Nephron (organoid): ENCODE measurements around the gene HIVEP2.

ENCODE experiments used
- H3K27ac Mint-ChIP-seq, 3 experiments: 2 replicates each; pipeline ENCODE4 v1.8.0; 2020; ENCODE audit warnings: mixed read lengths in 3 of 3, mild to moderate bottlenecking in 2 of 3, moderate library complexity in 1 of 3
- H3K27me3 Mint-ChIP-seq: 2 replicates; pipeline ENCODE4 v1.8.0; 2021; ENCODE audit warnings: low read depth, mild to moderate bottlenecking, moderate library complexity, mixed read lengths
- H3K36me3 Mint-ChIP-seq: 2 replicates; pipeline ENCODE4 v1.8.0; 2020; ENCODE audit warnings: low read depth, mixed read lengths
- H3K4me1 Mint-ChIP-seq: 2 replicates; pipeline ENCODE4 v1.8.0; 2020; ENCODE audit warnings: mixed read lengths
- H3K4me3 Mint-ChIP-seq, 3 experiments: 2 replicates each; pipeline ENCODE4 v1.8.0; 2020; ENCODE audit warnings: mild to moderate bottlenecking in 3 of 3, mixed read lengths in 3 of 3, moderate library complexity in 2 of 3
- H3K9me3 Mint-ChIP-seq: 2 replicates; pipeline ENCODE4 v1.8.0; 2020; ENCODE audit warnings: mixed read lengths
- TF ChIP-seq, protein P1 (sequence below), 3 experiments: fragments of 200-600 bp; sonication (generic); IDR thresholded peaks; one replicate each; pipeline ENCODE4 v1.5.0; 2021; ENCODE audit warnings: antibody characterized with exemption in 3 of 3; ENCODE audit not compliant: unreplicated experiment in 3 of 3

Gene HIVEP2

DNA sequence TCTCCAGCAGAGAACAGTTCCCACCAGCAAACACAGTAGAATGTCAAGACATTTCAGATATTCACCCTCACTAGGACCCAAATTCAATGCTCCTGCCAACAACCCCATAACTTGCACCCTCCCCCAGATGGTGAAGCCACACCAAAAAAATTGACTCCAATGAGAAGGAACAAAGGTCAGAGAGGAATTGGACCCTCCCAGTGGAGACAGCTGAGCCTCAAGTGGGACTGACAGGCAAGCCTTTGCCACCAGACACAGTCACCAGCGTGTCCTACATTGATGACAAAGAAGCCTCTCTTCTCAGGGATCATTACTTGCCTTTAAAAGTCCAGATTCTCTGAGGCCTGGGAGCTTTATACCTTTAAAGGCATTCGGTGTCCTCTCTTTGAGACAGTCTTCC, 64.8 kb downstream of the HIVEP2 start:
- H3K4me1 Mint-ChIP-seq, result peaks cover 54% of the 10 kb centered on the region
- H3K9me3 Mint-ChIP-seq, result peaks cover 5% of the 10 kb centered on the region
- peak overlapping the region in 1 of 3 experiments; percentile 9 for H3K4me3 Mint-ChIP-seq
- H3K27ac Mint-ChIP-seq, result peak overlapping the region in 2 of 3 experiments; percentile 10 to 30
- no peaks in the 10 kb centered on the region for H3K27me3 Mint-ChIP-seq
- TF ChIP-seq, protein P1, sequence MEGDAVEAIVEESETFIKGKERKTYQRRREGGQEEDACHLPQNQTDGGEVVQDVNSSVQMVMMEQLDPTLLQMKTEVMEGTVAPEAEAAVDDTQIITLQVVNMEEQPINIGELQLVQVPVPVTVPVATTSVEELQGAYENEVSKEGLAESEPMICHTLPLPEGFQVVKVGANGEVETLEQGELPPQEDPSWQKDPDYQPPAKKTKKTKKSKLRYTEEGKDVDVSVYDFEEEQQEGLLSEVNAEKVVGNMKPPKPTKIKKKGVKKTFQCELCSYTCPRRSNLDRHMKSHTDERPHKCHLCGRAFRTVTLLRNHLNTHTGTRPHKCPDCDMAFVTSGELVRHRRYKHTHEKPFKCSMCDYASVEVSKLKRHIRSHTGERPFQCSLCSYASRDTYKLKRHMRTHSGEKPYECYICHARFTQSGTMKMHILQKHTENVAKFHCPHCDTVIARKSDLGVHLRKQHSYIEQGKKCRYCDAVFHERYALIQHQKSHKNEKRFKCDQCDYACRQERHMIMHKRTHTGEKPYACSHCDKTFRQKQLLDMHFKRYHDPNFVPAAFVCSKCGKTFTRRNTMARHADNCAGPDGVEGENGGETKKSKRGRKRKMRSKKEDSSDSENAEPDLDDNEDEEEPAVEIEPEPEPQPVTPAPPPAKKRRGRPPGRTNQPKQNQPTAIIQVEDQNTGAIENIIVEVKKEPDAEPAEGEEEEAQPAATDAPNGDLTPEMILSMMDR (IDR thresholded peaks at IDR 0.05; ENCODE audit: unreplicated experiment in 3 of 3), result no peak
- H3K36me3 Mint-ChIP-seq, result no peaks in the 10 kb centered on the region

GRCh38 chr6:142879527-142879926, 65.4 kb downstream of the HIVEP2 start:
- TF ChIP-seq, protein P1 (IDR thresholded peaks at IDR 0.05; ENCODE audit: unreplicated experiment in 3 of 3), result no peak
- Mint-ChIP-seq H3K27ac (peak overlapping the region in 2 of 3 experiments; percentile 10 to 30), H3K4me1 (peaks cover 52% of the 10 kb centered on the region), H3K27me3 (no peaks in the 10 kb centered on the region), H3K9me3 (peaks cover 5% of the 10 kb centered on the region), H3K36me3 (no peaks in the 10 kb centered on the region), H3K4me3 (no peak overlapping the region)

GRCh38 chr6:142879076-142879475, 65.9 kb downstream of the HIVEP2 start:
- TF ChIP-seq, protein P1 (IDR thresholded peaks at IDR 0.05; ENCODE audit: unreplicated experiment in 3 of 3), result no peak
- H3K36me3 Mint-ChIP-seq, result no peaks in the 10 kb centered on the region
- peaks cover 51% of the 10 kb centered on the region for H3K4me1 Mint-ChIP-seq
- H3K4me3 Mint-ChIP-seq, result no peak overlapping the region
- no peaks in the 10 kb centered on the region for H3K27me3 Mint-ChIP-seq
- H3K9me3 Mint-ChIP-seq, result peaks cover 5% of the 10 kb centered on the region
- peak overlapping the region in 2 of 3 experiments; percentile 10 to 30 for H3K27ac Mint-ChIP-seq

DNA sequence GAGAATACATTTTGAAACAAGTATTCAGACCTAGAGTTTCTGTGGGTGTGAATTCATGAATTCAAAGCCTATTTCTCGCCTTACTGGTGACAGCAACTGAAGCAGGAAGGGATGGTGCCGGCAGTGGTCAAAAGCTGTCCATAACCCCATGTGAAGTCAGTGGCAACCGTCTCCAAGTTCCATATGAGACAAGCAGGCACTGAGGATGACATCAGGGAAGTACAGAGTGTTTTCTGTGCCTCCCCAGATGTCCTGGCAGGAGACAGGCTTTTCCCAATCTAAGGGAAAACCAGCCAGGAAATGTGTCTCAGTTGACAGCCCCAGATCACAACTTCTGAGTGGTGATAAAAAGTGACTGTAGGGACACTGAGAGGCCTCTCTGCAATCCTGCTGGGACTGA, 66.6 kb downstream of the HIVEP2 start:
- peaks cover 56% of the 10 kb centered on the region for H3K4me1 Mint-ChIP-seq
- H3K27ac Mint-ChIP-seq, result no peak overlapping the region
- TF ChIP-seq, protein P1 (IDR thresholded peaks at IDR 0.05; ENCODE audit: unreplicated experiment in 3 of 3), result no peak
- no peaks in the 10 kb centered on the region for H3K27me3 Mint-ChIP-seq
- H3K4me3 Mint-ChIP-seq, result no peak overlapping the region
- no peaks in the 10 kb centered on the region for H3K36me3 Mint-ChIP-seq
- peaks cover 5% of the 10 kb centered on the region for H3K9me3 Mint-ChIP-seq

DNA sequence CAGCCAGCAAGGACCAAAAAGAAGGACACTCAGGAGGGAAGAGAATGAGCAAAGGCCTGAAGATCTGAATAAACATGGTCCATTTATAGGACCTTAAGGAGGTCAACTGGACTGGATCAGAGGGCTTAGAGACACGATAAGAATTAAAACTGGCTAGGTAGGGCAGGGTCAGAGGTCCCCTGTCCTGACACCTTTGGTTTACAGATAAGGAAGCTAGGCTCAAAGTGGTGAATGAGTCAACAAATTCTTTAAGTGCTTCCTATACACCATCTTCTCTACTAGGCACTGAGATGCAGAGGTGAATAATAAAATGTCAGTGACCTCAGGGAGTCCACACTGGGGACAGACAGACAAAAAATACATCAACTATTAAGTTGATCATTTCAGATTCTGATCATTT, 70.3 kb downstream of the HIVEP2 start:
- H3K27ac Mint-ChIP-seq, result no peak overlapping the region
- H3K36me3 Mint-ChIP-seq, result no peaks in the 10 kb centered on the region
- peaks cover 51% of the 10 kb centered on the region for H3K4me1 Mint-ChIP-seq
- no peak overlapping the region for H3K4me3 Mint-ChIP-seq
- no peaks in the 10 kb centered on the region for H3K27me3 Mint-ChIP-seq
- TF ChIP-seq, protein P1 (IDR thresholded peaks at IDR 0.05; ENCODE audit: unreplicated experiment in 3 of 3), result no peak
- H3K9me3 Mint-ChIP-seq, result peaks cover 5% of the 10 kb centered on the region

GRCh38 chr6:142872376-142872775, 72.6 kb downstream of the HIVEP2 start:
- no peaks in the 10 kb centered on the region for H3K36me3 Mint-ChIP-seq
- H3K27ac Mint-ChIP-seq, result peak overlapping the region; percentile 42 to 78 (median 76)
- peaks cover 64% of the 10 kb centered on the region for H3K4me1 Mint-ChIP-seq
- H3K27me3 Mint-ChIP-seq, result no peaks in the 10 kb centered on the region
- H3K4me3 Mint-ChIP-seq, result no peak overlapping the region
- TF ChIP-seq, protein P1 (IDR thresholded peaks at IDR 0.05; ENCODE audit: unreplicated experiment in 3 of 3), result no peak
- H3K9me3 Mint-ChIP-seq, result peaks cover under 1% of the 10 kb centered on the region
